ENCODE data around the gene CERS6.

DNA sequence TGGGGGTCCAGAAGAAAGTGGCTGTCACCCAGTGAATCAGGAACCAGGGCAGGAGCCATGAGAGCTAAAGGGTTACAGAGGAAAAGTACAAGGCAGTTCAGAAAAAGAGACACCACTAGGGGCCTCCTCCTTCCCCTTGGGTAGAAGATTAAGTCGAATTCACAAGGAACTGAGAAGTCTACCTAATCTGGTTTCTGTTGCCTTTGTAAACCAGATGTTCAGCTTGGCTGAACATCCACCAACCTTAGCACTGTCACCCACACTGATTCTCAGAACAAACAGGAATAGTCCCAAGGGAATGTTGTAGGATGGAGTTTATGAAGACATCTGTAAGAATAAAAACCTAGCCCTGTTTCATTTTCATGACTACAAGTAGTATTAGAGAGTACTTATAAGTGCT is 256.0 kb downstream of the CERS6 start:
- TF ChIP-seq POLR2A (IDR thresholded peaks at IDR 0.05): no peak
- TF ChIP-seq, protein P1, sequence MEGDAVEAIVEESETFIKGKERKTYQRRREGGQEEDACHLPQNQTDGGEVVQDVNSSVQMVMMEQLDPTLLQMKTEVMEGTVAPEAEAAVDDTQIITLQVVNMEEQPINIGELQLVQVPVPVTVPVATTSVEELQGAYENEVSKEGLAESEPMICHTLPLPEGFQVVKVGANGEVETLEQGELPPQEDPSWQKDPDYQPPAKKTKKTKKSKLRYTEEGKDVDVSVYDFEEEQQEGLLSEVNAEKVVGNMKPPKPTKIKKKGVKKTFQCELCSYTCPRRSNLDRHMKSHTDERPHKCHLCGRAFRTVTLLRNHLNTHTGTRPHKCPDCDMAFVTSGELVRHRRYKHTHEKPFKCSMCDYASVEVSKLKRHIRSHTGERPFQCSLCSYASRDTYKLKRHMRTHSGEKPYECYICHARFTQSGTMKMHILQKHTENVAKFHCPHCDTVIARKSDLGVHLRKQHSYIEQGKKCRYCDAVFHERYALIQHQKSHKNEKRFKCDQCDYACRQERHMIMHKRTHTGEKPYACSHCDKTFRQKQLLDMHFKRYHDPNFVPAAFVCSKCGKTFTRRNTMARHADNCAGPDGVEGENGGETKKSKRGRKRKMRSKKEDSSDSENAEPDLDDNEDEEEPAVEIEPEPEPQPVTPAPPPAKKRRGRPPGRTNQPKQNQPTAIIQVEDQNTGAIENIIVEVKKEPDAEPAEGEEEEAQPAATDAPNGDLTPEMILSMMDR (IDR thresholded peaks at IDR 0.05): no peak
